IPS-NIHi7 (cell line): Measurements from ENCODE around the gene DCDC2C.

Experiments used
- DNase-seq: peaks from one replicate; pipeline ENCODE4 v3.0.0; 2012; ENCODE audit warnings: mixed read lengths; ENCODE audit errors: extremely low spot score

Gene DCDC2C

GRCh38 chr2:3895021-3895420, 191.6 kb downstream of the DCDC2C start:
- DNase-seq, result no peak
